Measurements from ENCODE around the gene SLC35B1. TPM values are rescaled to one million over a fixed set of nuclear protein-coding genes. Genes with fewer than 3 reads are reported as not detected.

The SLC35B1 gene
- 99.6 and 130 TPM in 2 replicates for total RNA-seq (2022)
- Bru-seq, nascent RNA, result percentile 92 among the genes with signal in this experiment
- percentile 95 among the genes with signal in this experiment for BruChase-seq, experiment 1, labeled RNA remaining after a 6-hour chase
- percentile 92 among the genes with signal in this experiment for BruChase-seq, experiment 2, labeled RNA remaining after a 2-hour chase
- long read RNA-seq, transcript SLC35B1-220 (9 exons, 1,611 nt), result major isoform, 56 of 121 reads
- long read RNA-seq, transcript SLC35B1-209 (9 exons, 1,320 nt), result minor isoform, 38 of 121 reads
- long read RNA-seq, partial matches to known transcripts, result 5 of 121 reads
- long read RNA-seq, other reads (novel, unspliced or antisense), result 22 of 121 reads

GRCh38 chr17:49707608-49708514 is at the start of gene SLC35B1:
Gene SLC35B1 (minus strand): TSS chr17:49707964. CDS start chr17:49707833, 131 bp downstream.
- H3K36me3 Mint-ChIP-seq (ENCODE audit: insufficient read depth, unreplicated experiment), result peaks cover 33% of the 10 kb centered on the region
- BruUV-seq (replicated peaks), result no TSS peak
- CTCF ChIA-PET, result interaction anchor here (0.7 to 7.4 kb wide), 32 partner anchors 8 to 374 kb away, joined by 3 to 47 read pairs (median 4); partner anchors contain the start of gene KAT7
- H3K27ac Mint-ChIP-seq (ENCODE audit: low read depth, unreplicated experiment), result peak within 1 kb of the TSS; percentile 100
- TF ChIP-seq CTCF (IDR thresholded peaks at IDR 0.05; ENCODE audit: unreplicated experiment), result peak; percentile 62
- POLR2A ChIA-PET, result interaction anchor here (0.5 to 3.5 kb wide), 26 partner anchors 9 to 837 kb away, joined by 3 to 35 read pairs (median 4); partner anchors contain the start of genes FAM117A and KAT7
- peaks cover 23% of the 10 kb centered on the region for H3K4me1 Mint-ChIP-seq (ENCODE audit: insufficient read depth, unreplicated experiment)
- DNase-seq (ENCODE audit: unreplicated experiment), result peak; percentile 99
- intact Hi-C loops (cut with micrococcal nuclease), result loop anchor here (1.0 to 5.0 kb wide), 2 partner anchors 71 to 289 kb away; partner anchors contain the start of gene DLX3
- no peaks in the 10 kb centered on the region for H3K27me3 Mint-ChIP-seq (ENCODE audit: insufficient read depth, unreplicated experiment)
- peak within 1 kb of the TSS; percentile 83 for H3K4me3 Mint-ChIP-seq (ENCODE audit: unreplicated experiment)
- no peaks in the 10 kb centered on the region for H3K9me3 Mint-ChIP-seq (ENCODE audit: unreplicated experiment)

- no peak for DNase-seq (ENCODE audit: unreplicated experiment)
- Mint-ChIP-seq H3K4me1 (ENCODE audit: insufficient read depth, unreplicated experiment) (no peaks in the 10 kb centered on the region), H3K9me3 (ENCODE audit: unreplicated experiment) (no peaks in the 10 kb centered on the region), H3K36me3 (ENCODE audit: insufficient read depth, unreplicated experiment) (no peaks in the 10 kb centered on the region), H3K27ac (ENCODE audit: low read depth, unreplicated experiment) (no peak overlapping the region), H3K4me3 (ENCODE audit: unreplicated experiment) (no peak overlapping the region), H3K27me3 (ENCODE audit: insufficient read depth, unreplicated experiment) (no peaks in the 10 kb centered on the region)
- BruUV-seq (replicated peaks), result no TSS peak
- TF ChIP-seq CTCF (IDR thresholded peaks at IDR 0.05; ENCODE audit: unreplicated experiment), result no peak
- intact Hi-C loops (cut with micrococcal nuclease), result no loop called here
- ChIA-PET POLR2A (interaction anchor here (0.6 kb wide), 1 partner anchor 782 kb away, joined by 3 read pairs; no protein-coding TSS in a partner anchor), CTCF (interaction anchor here (0.6 kb wide), 1 partner anchor 529 kb away, joined by 3 read pairs; no protein-coding TSS in a partner anchor)
These were observed 49.5 kb upstream of the SLC35B1 start for GRCh38 chr17:49757151-49757777.

- CTCF ChIA-PET, result no interaction called here
- Mint-ChIP-seq H3K36me3 (ENCODE audit: insufficient read depth, unreplicated experiment) (no peaks in the 10 kb centered on the region), H3K4me1 (ENCODE audit: insufficient read depth, unreplicated experiment) (no peaks in the 10 kb centered on the region), H3K27me3 (ENCODE audit: insufficient read depth, unreplicated experiment) (no peaks in the 10 kb centered on the region), H3K27ac (ENCODE audit: low read depth, unreplicated experiment) (no peak overlapping the region), H3K4me3 (ENCODE audit: unreplicated experiment) (no peak overlapping the region), H3K9me3 (ENCODE audit: unreplicated experiment) (no peaks in the 10 kb centered on the region)
- no peak for TF ChIP-seq CTCF (IDR thresholded peaks at IDR 0.05; ENCODE audit: unreplicated experiment)
- DNase-seq (ENCODE audit: unreplicated experiment), result no peak
- BruUV-seq (replicated peaks), result no TSS peak
- POLR2A ChIA-PET, result interaction anchor here (0.6 to 1.1 kb wide), 2 partner anchors 15 to 782 kb away, joined by 3 read pairs; no protein-coding TSS in a partner anchor
- intact Hi-C loops (cut with micrococcal nuclease), result no loop called here
These were observed 48.8 kb upstream of the SLC35B1 start for GRCh38 chr17:49756323-49757150.

All from MCF 10A (cell line).